ENCODE data around the gene TOGARAM1.

The TOGARAM1 gene

GRCh38 chr14:44961554-44962333 lies at the start of gene TOGARAM1, which contains the start of gene KLHL28:
Gene TOGARAM1 (plus strand): TSS chr14:44962190. CDS start chr14:44962422, 232 bp downstream.
Gene KLHL28 (minus strand): TSS chr14:44961947. CDS start chr14:44945928, 16,019 bp downstream.
- DNase-seq = peak; percentile 100

GRCh38 chr14:44914849-44915248 lies 47.1 kb upstream of the TOGARAM1 start:
- DNase-seq = no peak

GRCh38 chr14:44928793-44929192 lies 33.2 kb upstream of the TOGARAM1 start:
- DNase-seq = no peak

GRCh38 chr14:44935155-44935554 lies 26.8 kb upstream of the TOGARAM1 start:
- no peak for DNase-seq

- no peak for DNase-seq
Measured at GRCh38 chr14:44937547-44937946, 24.4 kb upstream of the TOGARAM1 start.

- no peak for DNase-seq
Measured at GRCh38 chr14:44940211-44940610, 21.8 kb upstream of the TOGARAM1 start.

GRCh38 chr14:44940944-44941343 lies 21.0 kb upstream of the TOGARAM1 start:
- no peak for DNase-seq

- no peak for DNase-seq
Measured at GRCh38 chr14:44941591-44941990, 20.4 kb upstream of the TOGARAM1 start.

- DNase-seq = no peak
Measured at GRCh38 chr14:44942436-44942835, 19.6 kb upstream of the TOGARAM1 start.

GRCh38 chr14:44944107-44944506 lies 17.9 kb upstream of the TOGARAM1 start:
- no peak for DNase-seq

- DNase-seq = no peak
Measured at GRCh38 chr14:44945264-44945663, 16.7 kb upstream of the TOGARAM1 start.

- no peak for DNase-seq
Measured at GRCh38 chr14:44951051-44951450, 10.9 kb upstream of the TOGARAM1 start.

GRCh38 chr14:44952391-44953110 lies 9.4 kb upstream of the TOGARAM1 start:
- DNase-seq = no peak

GRCh38 chr14:44954750-44955149 lies 7.2 kb upstream of the TOGARAM1 start:
- no peak for DNase-seq

GRCh38 chr14:44955528-44955927 lies 6.5 kb upstream of the TOGARAM1 start:
- no peak for DNase-seq

- no peak for DNase-seq
Measured at GRCh38 chr14:44956866-44957265, 5.1 kb upstream of the TOGARAM1 start.

- DNase-seq = no peak
Measured at GRCh38 chr14:44959538-44959937, 2.5 kb upstream of the TOGARAM1 start.

GRCh38 chr14:44960146-44960545 lies 1.8 kb upstream of the TOGARAM1 start:
- DNase-seq = no peak

GRCh38 chr14:44960646-44961045 lies 1.3 kb upstream of the TOGARAM1 start:
- no peak for DNase-seq

GRCh38 chr14:44961151-44961553 lies 838 bp upstream of the TOGARAM1 start:
- peak; percentile 45 for DNase-seq

GRCh38 chr14:44962334-44963043 lies 499 bp downstream of the TOGARAM1 start:
- DNase-seq = peak; percentile 34

- no peak for DNase-seq
Measured at GRCh38 chr14:44963044-44963528, 1.1 kb downstream of the TOGARAM1 start.

GRCh38 chr14:44963775-44964380 lies 1.9 kb downstream of the TOGARAM1 start:
- peak; percentile 17 for DNase-seq
